ENCODE results near the gene MMP23B.

- TF ChIP-seq CTCF (IDR thresholded peaks at IDR 0.05; ENCODE audit: poor library complexity) (no peak), EZH2phosphoT487 (IDR thresholded peaks at IDR 0.05; ENCODE audit: low read depth, severe bottlenecking, unreplicated experiment) (no peak)
These were observed 12.0 kb upstream of the MMP23B start for GRCh38 chr1:1619917-1620361.
